Measurements from ENCODE around the gene KPNB1. TPM values are rescaled to one million over a fixed set of nuclear protein-coding genes. Genes with fewer than 3 reads are reported as not detected.

Gene KPNB1
- total and polyA plus RNA-seq, 2 experiments from 2014 or later = 59.5 to 423 TPM

DNA sequence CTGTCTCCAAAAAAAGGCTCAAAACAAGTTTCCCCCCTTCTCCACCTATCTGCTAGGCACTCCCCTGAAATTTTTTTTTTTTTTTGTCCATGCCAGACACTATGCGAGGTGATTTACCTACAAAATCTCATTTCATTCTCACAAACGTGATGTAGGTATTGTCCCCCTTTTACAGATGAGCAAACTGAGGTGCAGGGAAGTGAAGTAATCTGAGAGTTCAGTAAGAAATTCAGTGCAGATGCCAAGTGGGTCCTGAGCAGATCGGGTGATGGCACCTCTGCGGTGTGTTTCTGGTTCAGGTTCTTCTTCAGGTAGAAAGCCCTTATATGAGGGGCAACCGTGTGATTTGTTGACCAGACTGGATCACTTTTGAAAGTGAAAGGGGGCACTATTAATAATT, 54.0 kb downstream of the KPNB1 start:
- no peak for DNase-seq
- H2AFZ ChIP-seq = no peak overlapping the region
- no peak for TF ChIP-seq EZH2 (IDR thresholded peaks at IDR 0.05; ENCODE audit: insufficient read depth, poor library complexity, severe bottlenecking)
- TF ChIP-seq EZH2phosphoT487 (IDR thresholded peaks at IDR 0.05; ENCODE audit: insufficient read depth, low read depth) = no peak
- H3K27me3 ChIP-seq (replicated peaks; ENCODE audit: insufficient read depth) = no peaks in the 10 kb centered on the region
- no peak overlapping the region for H3K4me2 ChIP-seq (ENCODE audit: unreplicated experiment)
- H3K27ac ChIP-seq = no peak overlapping the region
- H3K79me2 ChIP-seq (ENCODE audit: insufficient read depth) = no peaks in the 10 kb centered on the region
- no peak overlapping the region for H3K9ac ChIP-seq
- H3K4me1 ChIP-seq (ENCODE audit: insufficient read depth) = no peaks in the 10 kb centered on the region
- no peaks in the 10 kb centered on the region for H3F3A ChIP-seq (ENCODE audit: insufficient read depth)
- no peaks in the 10 kb centered on the region for H4K20me1 ChIP-seq (ENCODE audit: insufficient read depth)
- no peaks in the 10 kb centered on the region for H3K9me3 ChIP-seq (ENCODE audit: low read depth)
- peaks cover 6% of the 10 kb centered on the region; the same call in 1 of the 2 replicates for H3K36me3 ChIP-seq (ENCODE audit: low read depth)
- no peak overlapping the region for H3K4me3 ChIP-seq
- H3K9me2 ChIP-seq (ENCODE audit: insufficient read depth) = no peaks in the 10 kb centered on the region
- WGBS, 2 experiments (ENCODE audit: low coverage in 1 of 2, low lambda C conversion rate in 2 of 2, missing lambda C conversion rate in 2 of 2) = 94 to 97% methylated on average over 5 of the region's 5 CpGs
- in situ Hi-C loops (cut with MboI) = no loop called here

DNA sequence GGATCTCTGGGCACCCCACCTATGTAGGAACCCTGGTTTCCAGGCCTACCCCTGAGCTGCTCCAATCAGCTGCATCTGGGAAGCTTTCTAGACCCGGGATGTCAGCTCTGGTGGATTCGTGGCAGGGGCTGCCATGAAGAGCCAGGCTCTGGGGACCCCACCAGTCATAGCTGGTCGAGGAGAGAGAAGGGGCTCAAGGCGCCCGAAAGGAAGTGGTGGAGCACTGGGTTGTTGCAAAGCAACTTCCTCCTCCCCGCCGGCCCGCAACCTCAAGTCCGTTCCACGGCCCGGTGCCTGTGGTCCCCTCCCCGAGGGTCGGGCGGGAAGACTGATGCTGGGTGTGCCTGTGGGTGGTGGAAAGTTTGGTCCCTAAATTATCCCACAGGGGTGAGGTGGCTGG, 54.4 kb downstream of the KPNB1 start:
- Histone ChIP-seq H3K27ac (no peak overlapping the region), H3K27me3 (replicated peaks; ENCODE audit: insufficient read depth) (no peaks in the 10 kb centered on the region), H3K9me2 (ENCODE audit: insufficient read depth) (no peaks in the 10 kb centered on the region), H3K9ac (no peak overlapping the region), H3K4me2 (ENCODE audit: unreplicated experiment) (no peak overlapping the region), H3F3A (ENCODE audit: insufficient read depth) (no peaks in the 10 kb centered on the region), H4K20me1 (ENCODE audit: insufficient read depth) (no peaks in the 10 kb centered on the region), H3K9me3 (ENCODE audit: low read depth) (no peaks in the 10 kb centered on the region), H3K79me2 (ENCODE audit: insufficient read depth) (no peaks in the 10 kb centered on the region), H3K4me3 (no peak overlapping the region), H3K4me1 (ENCODE audit: insufficient read depth) (no peaks in the 10 kb centered on the region), H3K36me3 (ENCODE audit: low read depth) (peaks cover 5% of the 10 kb centered on the region; the same call in 1 of the 2 replicates), H2AFZ (no peak overlapping the region)
- WGBS, 2 experiments (ENCODE audit: low coverage in 1 of 2, low lambda C conversion rate in 2 of 2, missing lambda C conversion rate in 2 of 2) = 92 to 93% methylated on average over 14 of the region's 14 CpGs
- in situ Hi-C loops (cut with MboI) = no loop called here
- TF ChIP-seq EZH2phosphoT487 (IDR thresholded peaks at IDR 0.05; ENCODE audit: insufficient read depth, low read depth) (no peak), EZH2 (IDR thresholded peaks at IDR 0.05; ENCODE audit: insufficient read depth, poor library complexity, severe bottlenecking) (no peak)
- no peak for DNase-seq

DNA sequence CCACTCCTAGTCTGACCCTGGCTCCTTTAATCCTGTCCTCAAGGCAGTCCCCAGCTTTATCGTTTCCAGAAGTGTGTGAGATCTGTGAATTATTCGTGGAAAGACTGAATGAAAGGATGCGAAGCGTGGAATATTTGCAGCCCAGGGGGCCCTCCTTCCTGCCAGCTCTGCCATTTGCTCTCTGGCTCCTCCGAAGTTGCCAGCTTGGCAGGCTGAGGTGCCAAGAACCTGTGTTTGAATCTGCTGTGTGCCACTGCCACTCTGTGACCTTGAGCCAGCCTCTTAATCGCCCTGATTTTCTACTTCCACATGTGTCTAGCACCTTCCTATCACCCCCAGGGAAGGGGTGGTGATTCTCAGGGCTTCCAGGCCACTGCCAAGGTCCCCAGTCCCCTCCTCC, 55.0 kb downstream of the KPNB1 start:
- 68 to 71% methylated on average over 6 of the region's 6 CpGs for WGBS, 2 experiments (ENCODE audit: low coverage in 1 of 2, low lambda C conversion rate in 2 of 2, missing lambda C conversion rate in 2 of 2)

DNA sequence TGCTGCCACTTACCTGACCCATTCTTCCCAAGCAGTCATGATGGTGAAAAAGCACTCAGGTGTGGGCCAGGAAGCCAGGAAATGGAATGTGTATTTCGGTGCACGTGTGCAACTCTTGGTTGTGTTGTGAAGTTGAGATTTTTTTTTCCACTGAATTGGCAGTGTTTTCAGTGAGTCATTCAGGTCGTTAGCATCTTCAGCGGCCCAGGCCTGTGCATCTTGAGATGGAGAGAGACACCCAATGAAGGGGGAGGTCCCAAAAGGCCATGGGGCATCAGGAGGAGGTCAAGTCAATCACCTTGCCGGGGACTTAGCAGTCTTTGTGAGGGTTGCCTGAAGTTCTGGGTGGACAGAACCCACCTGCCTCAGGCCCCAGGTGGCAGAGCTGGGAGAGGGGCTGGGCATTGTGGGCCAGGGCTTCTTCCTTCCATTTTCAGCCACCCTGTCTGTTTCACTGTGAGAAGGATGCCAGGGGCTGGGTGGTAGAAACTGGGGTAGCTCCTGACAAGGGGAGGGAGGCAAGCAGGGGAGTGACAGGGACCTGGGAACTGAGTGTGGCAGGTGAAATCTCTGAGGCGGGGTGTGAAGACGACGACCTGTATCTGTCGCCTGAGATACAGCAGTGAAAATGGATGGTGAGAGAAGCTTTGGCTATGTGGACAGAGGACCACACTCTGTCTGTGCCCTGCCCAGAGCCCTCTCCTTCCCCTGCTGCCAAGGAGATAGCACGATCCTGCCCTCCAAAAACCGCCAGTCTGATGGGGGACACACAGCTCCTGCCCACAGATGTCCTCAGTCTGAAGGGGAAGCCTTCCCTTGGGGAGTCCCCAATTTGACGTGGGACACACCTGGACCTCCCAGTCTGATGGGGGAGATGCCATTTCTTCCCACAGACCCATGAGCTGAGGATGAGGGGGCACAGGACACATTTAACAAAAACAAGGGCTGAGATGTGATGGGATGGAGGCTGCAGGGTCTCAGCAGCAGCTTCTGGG, 56.1 kb downstream of the KPNB1 start:
- in situ Hi-C loops (cut with MboI) = no loop called here
- Histone ChIP-seq H3K4me2 (ENCODE audit: unreplicated experiment) (no peak overlapping the region), H3K9me2 (ENCODE audit: insufficient read depth) (no peaks in the 10 kb centered on the region), H3K36me3 (ENCODE audit: low read depth) (no peaks in the 10 kb centered on the region), H3K4me1 (ENCODE audit: insufficient read depth) (no peaks in the 10 kb centered on the region), H3K4me3 (no peak overlapping the region), H2AFZ (no peak overlapping the region), H4K20me1 (ENCODE audit: insufficient read depth) (no peaks in the 10 kb centered on the region), H3K27me3 (replicated peaks; ENCODE audit: insufficient read depth) (no peaks in the 10 kb centered on the region), H3K79me2 (ENCODE audit: insufficient read depth) (no peaks in the 10 kb centered on the region), H3K27ac (no peak overlapping the region), H3F3A (ENCODE audit: insufficient read depth) (no peaks in the 10 kb centered on the region), H3K9me3 (ENCODE audit: low read depth) (no peaks in the 10 kb centered on the region), H3K9ac (no peak overlapping the region)
- WGBS, 2 experiments (ENCODE audit: low coverage in 1 of 2, low lambda C conversion rate in 2 of 2, missing lambda C conversion rate in 2 of 2) = 76 to 77% methylated on average over 12 of the region's 12 CpGs
- DNase-seq = no peak
- TF ChIP-seq EZH2 (IDR thresholded peaks at IDR 0.05; ENCODE audit: insufficient read depth, poor library complexity, severe bottlenecking) (no peak), EZH2phosphoT487 (IDR thresholded peaks at IDR 0.05; ENCODE audit: insufficient read depth, low read depth) (no peak)

More for the DNA sequence above, 55.0 kb downstream of the KPNB1 start:
- in situ Hi-C loops (cut with MboI) = no loop called here
- Histone ChIP-seq H3K4me1 (ENCODE audit: insufficient read depth) (no peaks in the 10 kb centered on the region), H3K4me3 (no peak overlapping the region), H3K9ac (no peak overlapping the region), H3K79me2 (ENCODE audit: insufficient read depth) (no peaks in the 10 kb centered on the region), H3K4me2 (ENCODE audit: unreplicated experiment) (no peak overlapping the region), H3K36me3 (ENCODE audit: low read depth) (no peaks in the 10 kb centered on the region; the same call in 1 of the 2 replicates), H4K20me1 (ENCODE audit: insufficient read depth) (no peaks in the 10 kb centered on the region), H3K27me3 (replicated peaks; ENCODE audit: insufficient read depth) (no peaks in the 10 kb centered on the region), H3K9me2 (ENCODE audit: insufficient read depth) (no peaks in the 10 kb centered on the region), H3K9me3 (ENCODE audit: low read depth) (no peaks in the 10 kb centered on the region), H3F3A (ENCODE audit: insufficient read depth) (no peaks in the 10 kb centered on the region), H2AFZ (no peak overlapping the region), H3K27ac (no peak overlapping the region)
- no peak for DNase-seq
- no peak for TF ChIP-seq EZH2phosphoT487 (IDR thresholded peaks at IDR 0.05; ENCODE audit: insufficient read depth, low read depth)
- TF ChIP-seq EZH2 (IDR thresholded peaks at IDR 0.05; ENCODE audit: insufficient read depth, poor library complexity, severe bottlenecking) = no peak
